ENCODE results near the gene TIGD6. TPM values are rescaled to one million over a fixed set of nuclear protein-coding genes. Genes with fewer than 3 reads are reported as not detected.

Gene TIGD6
- total and polyA plus RNA-seq, 12 donors = 2.1 to 4.2 (median 2.8) TPM

- ATAC-seq (no peak), DNase-seq (no peak)
- intact Hi-C loops (cut with DNase I) = loop anchor here in 2 of 10 donors (10.0 kb wide), 1 partner anchor 145 kb away; no protein-coding TSS in a partner anchor
- Histone ChIP-seq H3K36me3 (peaks cover 0 to 64% (median 12%) of the 10 kb centered on the region in 9 donors), H3K9me3 (no peaks in the 10 kb centered on the region), H3K4me3 (no peak overlapping the region), H3K4me1 (no peaks in the 10 kb centered on the region), H3K27me3 (no peaks in the 10 kb centered on the region), H3K27ac (no peak overlapping the region)
- TF ChIP-seq, protein P1, sequence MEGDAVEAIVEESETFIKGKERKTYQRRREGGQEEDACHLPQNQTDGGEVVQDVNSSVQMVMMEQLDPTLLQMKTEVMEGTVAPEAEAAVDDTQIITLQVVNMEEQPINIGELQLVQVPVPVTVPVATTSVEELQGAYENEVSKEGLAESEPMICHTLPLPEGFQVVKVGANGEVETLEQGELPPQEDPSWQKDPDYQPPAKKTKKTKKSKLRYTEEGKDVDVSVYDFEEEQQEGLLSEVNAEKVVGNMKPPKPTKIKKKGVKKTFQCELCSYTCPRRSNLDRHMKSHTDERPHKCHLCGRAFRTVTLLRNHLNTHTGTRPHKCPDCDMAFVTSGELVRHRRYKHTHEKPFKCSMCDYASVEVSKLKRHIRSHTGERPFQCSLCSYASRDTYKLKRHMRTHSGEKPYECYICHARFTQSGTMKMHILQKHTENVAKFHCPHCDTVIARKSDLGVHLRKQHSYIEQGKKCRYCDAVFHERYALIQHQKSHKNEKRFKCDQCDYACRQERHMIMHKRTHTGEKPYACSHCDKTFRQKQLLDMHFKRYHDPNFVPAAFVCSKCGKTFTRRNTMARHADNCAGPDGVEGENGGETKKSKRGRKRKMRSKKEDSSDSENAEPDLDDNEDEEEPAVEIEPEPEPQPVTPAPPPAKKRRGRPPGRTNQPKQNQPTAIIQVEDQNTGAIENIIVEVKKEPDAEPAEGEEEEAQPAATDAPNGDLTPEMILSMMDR (IDR thresholded peaks at IDR 0.05) = no peak
- WGBS, 2 donors = 95 to 97% methylated on average over 1 of the region's 1 CpG
Measured at GRCh38 chr5:149979896-149980295, 20.6 kb downstream of the TIGD6 start.

- no peak for DNase-seq
- Histone ChIP-seq H3K4me3 (no peak overlapping the region), H3K36me3 (peaks cover 0 to 30% (median 11%) of the 10 kb centered on the region in 9 donors), H3K9me3 (no peaks in the 10 kb centered on the region), H3K27ac (no peak overlapping the region), H3K4me1 (no peaks in the 10 kb centered on the region), H3K27me3 (no peaks in the 10 kb centered on the region)
- TF ChIP-seq, protein P1 (IDR thresholded peaks at IDR 0.05) = no peak
- WGBS, 2 donors = 60 to 72% methylated on average over 2 of the region's 2 CpGs
- ATAC-seq = no peak
- intact Hi-C loops (cut with DNase I) = no loop called here
Measured at GRCh38 chr5:149975409-149975808, 25.0 kb downstream of the TIGD6 start.

GRCh38 chr5:149969181-149969930, 31.1 kb downstream of the TIGD6 start:
- intact Hi-C loops (cut with DNase I) = loop anchor here in 2 of 10 donors (10.0 kb wide), 2 partner anchors 135 to 335 kb away; no protein-coding TSS in a partner anchor
- H3K4me3 ChIP-seq = no peak overlapping the region
- TF ChIP-seq, protein P1 (IDR thresholded peaks at IDR 0.05) = no peak
- DNase-seq (no peak), ATAC-seq (no peak)
- H3K27ac ChIP-seq = no peak overlapping the region
- no peaks in the 10 kb centered on the region for H3K27me3 ChIP-seq
- 86 to 93% methylated on average over 4 of the region's 4 CpGs for WGBS, 2 donors
- H3K36me3 ChIP-seq = no peaks in the 10 kb centered on the region
- H3K9me3 ChIP-seq = no peaks in the 10 kb centered on the region
- H3K4me1 ChIP-seq = no peaks in the 10 kb centered on the region

DNA sequence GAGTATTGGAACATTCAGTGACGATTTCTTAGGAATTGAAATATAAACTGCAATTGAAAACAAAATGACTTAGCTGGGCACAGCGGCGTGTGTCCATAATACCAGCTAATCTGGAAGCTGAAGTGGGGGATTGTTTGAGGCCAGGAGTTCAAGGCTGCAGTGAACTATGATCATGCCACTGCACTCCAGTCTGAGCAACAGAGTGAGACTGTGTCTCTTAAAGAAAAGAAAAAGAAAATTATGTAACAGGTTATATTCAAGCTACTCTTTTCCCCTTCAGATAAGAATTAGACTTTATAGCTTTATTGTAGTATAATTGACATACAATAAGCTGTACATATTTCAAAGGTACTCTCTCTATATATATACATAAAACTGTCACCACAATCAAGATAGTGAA, 33.5 kb downstream of the TIGD6 start:
- Histone ChIP-seq H3K27ac (no peak overlapping the region), H3K9me3 (no peaks in the 10 kb centered on the region), H3K4me3 (no peak overlapping the region), H3K4me1 (peaks cover 0 to 4% (median 0%) of the 10 kb centered on the region in 9 donors), H3K27me3 (no peaks in the 10 kb centered on the region), H3K36me3 (no peaks in the 10 kb centered on the region)
- intact Hi-C loops (cut with DNase I) = loop anchor here in 2 of 10 donors (10.0 kb wide), 2 partner anchors 132 to 332 kb away; no protein-coding TSS in a partner anchor
- TF ChIP-seq, protein P1 (IDR thresholded peaks at IDR 0.05) = no peak
- ATAC-seq = no peak
- WGBS, 2 donors = 90 to 95% methylated on average over 3 of the region's 3 CpGs
- DNase-seq = no peak

Measured in heart right ventricle (tissue), 16 donors.